Neural cell (in vitro differentiated cells): ENCODE data around the gene PCDHB2.
"Not testable (repeated sequence)": the region's sequence is repeated elsewhere in the genome, so short reads cannot be mapped to it uniquely, and the experiment has no call there.

Experiments
- CTCF ChIP-seq: fragments of 450-650 bp; IDR thresholded peaks from 2 replicates; pipeline ENCODE4 v1.5.1; 2014; ENCODE audit warnings: antibody characterized with exemption, mild to moderate bottlenecking, moderate library complexity; ENCODE audit not compliant: poor library complexity, severe bottlenecking
- EP300 ChIP-seq: fragments of 450-650 bp; conservative IDR thresholded peaks from 2 replicates; pipeline ENCODE4 v1.6.1; 2014; ENCODE audit warnings: antibody characterized with exemption, mild to moderate bottlenecking, moderate library complexity; ENCODE audit not compliant: poor library complexity, severe bottlenecking
- POLR2AphosphoS5 ChIP-seq: IDR thresholded peaks from 2 replicates; pipeline ENCODE4 v1.6.1; 2012
- RAD21 ChIP-seq: fragments of 450-650 bp; conservative IDR thresholded peaks from 2 replicates; pipeline ENCODE4 v1.6.1; 2014; ENCODE audit warnings: antibody characterized with exemption, mild to moderate bottlenecking, moderate library complexity
- TAF1 ChIP-seq: IDR thresholded peaks from 2 replicates; pipeline ENCODE4 v1.6.1; 2012; ENCODE audit warnings: low read depth

GRCh38 chr5:141137346-141137745 lies 42.9 kb downstream of the PCDHB2 start:
- TF ChIP-seq CTCF, TAF1, EP300, POLR2AphosphoS5, RAD21: not testable (repeated sequence)
